ENCODE data around the gene PRKCQ. TPM values are rescaled to one million over a fixed set of nuclear protein-coding genes. Genes with fewer than 3 reads are reported as not detected.

Gene PRKCQ
- polyA plus RNA-seq: 4.9 to 7.5 TPM (median 7.2 TPM) in 3 replicates
- polyA plus RNA-seq (2011; ENCODE audit: low read depth): 0.66 TPM
- polyA plus RNA-seq (2011; cell fraction: cytosol; rRNA removed): 5.3 and 6.6 TPM in 2 replicates
- 7.2 and 7.3 TPM in 2 replicates for polyA plus RNA-seq (2011; cell fraction: nucleus; rRNA removed)
- 0.83 and 5.4 TPM in 2 replicates for polyA plus RNA-seq (2012; ENCODE audit: low replicate concordance)
- polyA minus RNA-seq: 4.6 to 11.2 TPM (median 7.9 TPM) in 3 replicates
- polyA minus RNA-seq (2011; cell fraction: cytosol; rRNA and poly(A)+ RNA removed): 5.6 TPM
- polyA minus RNA-seq (2011; cell fraction: nucleus; rRNA and poly(A)+ RNA removed): 4.9 and 8.7 TPM in 2 replicates

DNA sequence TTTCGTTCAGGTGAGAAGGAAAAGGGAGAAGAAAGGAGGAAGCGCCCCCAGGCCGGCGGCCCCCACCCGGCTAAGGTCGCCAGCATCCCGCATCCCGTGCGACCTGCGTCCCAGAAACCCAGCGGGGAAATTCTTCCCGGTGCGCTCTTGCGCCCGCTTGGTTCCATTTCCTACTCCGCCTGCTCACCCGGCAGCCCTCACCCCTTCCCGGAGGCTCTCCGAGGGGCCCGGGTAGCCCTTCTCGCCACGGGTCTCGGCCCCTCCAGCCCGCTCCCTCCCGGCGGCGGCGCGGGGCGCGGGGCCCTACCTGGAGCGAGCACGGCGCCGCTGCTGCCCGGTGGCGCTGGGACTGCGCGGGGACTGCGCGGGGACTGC, at the start of gene PRKCQ:
TSS of gene PRKCQ (minus strand) at position 373 of the 375 bp plus-strand sequence. CDS start 65,141 bp downstream, outside the sequence.
- H2AFZ ChIP-seq (ENCODE audit: control insufficient read depth, low read length): peak within 1 kb of the TSS; percentile 56
- H3K9me1 ChIP-seq (ENCODE audit: control insufficient read depth, extremely low read depth, insufficient read depth, low read length): no peaks in the 10 kb centered on the region
- peak within 1 kb of the TSS; percentile 52 to 81 (median 75) for H3K4me3 ChIP-seq (ENCODE audit: control insufficient read depth in 2 of 3, extremely low read depth in 1 of 3, insufficient read depth in 2 of 3, low read depth in 1 of 3, low read length in 3 of 3)
- peak within 1 kb of the TSS; percentile 37 for H3K27ac ChIP-seq (ENCODE audit: control insufficient read depth, insufficient read depth, low read length)
- no peaks in the 10 kb centered on the region for H3K27me3 ChIP-seq (ENCODE audit: control insufficient read depth, extremely low read depth, insufficient read depth, low read length)
- DNase-seq (ENCODE audit: low read depth, low spot score): no peak
- H3K79me2 ChIP-seq (ENCODE audit: control insufficient read depth, insufficient read depth, low read length): peaks cover 2% of the 10 kb centered on the region
- H3K9ac ChIP-seq (ENCODE audit: control insufficient read depth, extremely low read depth, insufficient read depth, low read length): peak within 1 kb of the TSS; percentile 67
- no peaks in the 10 kb centered on the region for H3K9me3 ChIP-seq (ENCODE audit: control insufficient read depth, low read depth, low read length)
- H4K20me1 ChIP-seq (ENCODE audit: control insufficient read depth, extremely low read depth, insufficient read depth, low read length): no peaks in the 10 kb centered on the region
- no peak for TF ChIP-seq EZH2 (IDR thresholded peaks at IDR 0.05; ENCODE audit: low read length)
- no peak for TF ChIP-seq CTCF (optimal IDR thresholded peaks at IDR 0.05 in 1 of 3, IDR thresholded peaks at IDR 0.05 in 1 of 3, conservative IDR thresholded peaks at IDR 0.05 in 1 of 3; ENCODE audit: extremely low read depth in 1 of 3, insufficient read depth in 2 of 3, low read length in 3 of 3)
- FAIRE-seq: no peak
- dilution Hi-C loops (cut with MboI; ENCODE audit: extremely low pct_ligation_motif_present, low sequenced_read_pairs): no loop called here
- H3K4me1 ChIP-seq (ENCODE audit: control insufficient read depth, extremely low read depth, insufficient read depth, low read length): peaks cover 10% of the 10 kb centered on the region
- peaks cover 0 to 10% of the 10 kb centered on the region in 2 experiments for H3K36me3 ChIP-seq (ENCODE audit: control insufficient read depth in 2 of 2, extremely low read depth in 1 of 2, insufficient read depth in 2 of 2, low read length in 2 of 2)
- peak within 1 kb of the TSS; percentile 95 for H3K4me2 ChIP-seq (ENCODE audit: control insufficient read depth, extremely low read depth, insufficient read depth, low read depth, low read length)

- Histone ChIP-seq H3K79me2 (ENCODE audit: control insufficient read depth, insufficient read depth, low read length) (no peaks in the 10 kb centered on the region), H3K4me3 (ENCODE audit: control insufficient read depth in 2 of 3, extremely low read depth in 1 of 3, insufficient read depth in 2 of 3, low read depth in 1 of 3, low read length in 3 of 3) (no peak overlapping the region), H3K9me1 (ENCODE audit: control insufficient read depth, extremely low read depth, insufficient read depth, low read length) (no peaks in the 10 kb centered on the region), H3K9ac (ENCODE audit: control insufficient read depth, extremely low read depth, insufficient read depth, low read length) (no peak overlapping the region), H2AFZ (ENCODE audit: control insufficient read depth, low read length) (no peak overlapping the region), H4K20me1 (ENCODE audit: control insufficient read depth, extremely low read depth, insufficient read depth, low read length) (no peaks in the 10 kb centered on the region), H3K27ac (ENCODE audit: control insufficient read depth, insufficient read depth, low read length) (no peak overlapping the region), H3K9me3 (ENCODE audit: control insufficient read depth, low read depth, low read length) (no peaks in the 10 kb centered on the region), H3K36me3 (ENCODE audit: control insufficient read depth in 2 of 2, extremely low read depth in 1 of 2, insufficient read depth in 2 of 2, low read length in 2 of 2) (no peaks in the 10 kb centered on the region), H3K4me2 (ENCODE audit: control insufficient read depth, extremely low read depth, insufficient read depth, low read depth, low read length) (no peak overlapping the region), H3K4me1 (ENCODE audit: control insufficient read depth, extremely low read depth, insufficient read depth, low read length) (no peaks in the 10 kb centered on the region), H3K27me3 (ENCODE audit: control insufficient read depth, extremely low read depth, insufficient read depth, low read length) (peaks cover 5% of the 10 kb centered on the region)
- TF ChIP-seq EZH2 (IDR thresholded peaks at IDR 0.05; ENCODE audit: low read length) (no peak), CTCF (optimal IDR thresholded peaks at IDR 0.05 in 1 of 3, IDR thresholded peaks at IDR 0.05 in 1 of 3, conservative IDR thresholded peaks at IDR 0.05 in 1 of 3; ENCODE audit: extremely low read depth in 1 of 3, insufficient read depth in 2 of 3, low read length in 3 of 3) (no peak)
- dilution Hi-C loops (cut with MboI; ENCODE audit: extremely low pct_ligation_motif_present, low sequenced_read_pairs): no loop called here
- no peak for FAIRE-seq
- DNase-seq (ENCODE audit: low read depth, low spot score): no peak
These were observed 45.4 kb upstream of the PRKCQ start for GRCh38 chr10:6625428-6625827.

Measured in keratinocyte (primary cell).